ENCODE measurements around the gene NTN4. TPM values are rescaled to one million over a fixed set of nuclear protein-coding genes. Genes with fewer than 3 reads are reported as not detected.
"Not testable (repeated sequence)": the region's sequence is repeated elsewhere in the genome, so short reads cannot be mapped to it uniquely, and the experiment has no call there.

NTN4 gene
- polyA plus RNA-seq, 3 donors, result 10.2 to 12.9 (median 11.1) TPM

- no peak overlapping the region for H3K27ac ChIP-seq (ENCODE audit: low read depth, low read length)
- WGBS, 3 donors, result 86 to 89% (median 86%) methylated on average over 2 of the region's 2 CpGs
Observed at GRCh38 chr12:95687937-95688336, 102.6 kb downstream of the NTN4 start.

GRCh38 chr12:95683418-95683817, 107.1 kb downstream of the NTN4 start:
- 85 to 92% (median 89%) methylated on average over 10 of the region's 10 CpGs for WGBS, 3 donors
- H3K27ac ChIP-seq (ENCODE audit: low read depth, low read length), result no peak overlapping the region

- no peak overlapping the region for H3K27ac ChIP-seq (ENCODE audit: low read depth, low read length)
- WGBS, 3 donors, result 91 to 97% (median 96%) methylated on average over 4 of the region's 4 CpGs
Observed at GRCh38 chr12:95681210-95681765, 109.3 kb downstream of the NTN4 start.

GRCh38 chr12:95678684-95679083, 111.9 kb downstream of the NTN4 start:
- no peak overlapping the region for H3K27ac ChIP-seq (ENCODE audit: low read depth, low read length)
- WGBS, 3 donors, result 87 to 97% (median 97%) methylated on average over 1 of the region's 1 CpG

GRCh38 chr12:95677782-95678181, 112.8 kb downstream of the NTN4 start:
- not testable (repeated sequence) for H3K27ac ChIP-seq (ENCODE audit: low read depth, low read length)
- 86 to 93% (median 86%) methylated on average over 2 to 3 of the region's 3 CpGs for WGBS, 3 donors

GRCh38 chr12:95674631-95675030, 115.9 kb downstream of the NTN4 start:
- no peak overlapping the region for H3K27ac ChIP-seq (ENCODE audit: low read depth, low read length)
- 15 to 51% (median 28%) methylated on average over 1 of the region's 1 CpG for WGBS, 3 donors

GRCh38 chr12:95674163-95674562, 116.4 kb downstream of the NTN4 start:
- H3K27ac ChIP-seq (ENCODE audit: low read depth, low read length), result no peak overlapping the region

- WGBS, 3 donors, result 79 to 87% (median 82%) methylated on average over 2 of the region's 2 CpGs
- no peak overlapping the region for H3K27ac ChIP-seq (ENCODE audit: low read depth, low read length)
Observed at GRCh38 chr12:95673576-95673975, 117.0 kb downstream of the NTN4 start.

- 92 to 97% (median 96%) methylated on average over 21 of the region's 21 CpGs for WGBS, 3 donors
- no peak overlapping the region for H3K27ac ChIP-seq (ENCODE audit: low read depth, low read length)
Observed at GRCh38 chr12:95672166-95672565, 118.4 kb downstream of the NTN4 start.

- H3K27ac ChIP-seq (ENCODE audit: low read depth, low read length), result no peak overlapping the region
- 83 to 95% (median 85%) methylated on average over 6 of the region's 6 CpGs for WGBS, 3 donors
Observed at GRCh38 chr12:95671265-95671664, 119.3 kb downstream of the NTN4 start.

GRCh38 chr12:95663525-95663924, 127.0 kb downstream of the NTN4 start:
- H3K27ac ChIP-seq (ENCODE audit: low read depth, low read length), result no peak overlapping the region
- WGBS, 3 donors, result 37 to 70% (median 62%) methylated on average over 2 of the region's 2 CpGs

- WGBS, 3 donors, result 20 to 98% (median 95%) methylated on average over 1 of the region's 1 CpG
- no peak overlapping the region for H3K27ac ChIP-seq (ENCODE audit: low read depth, low read length)
Observed at GRCh38 chr12:95661360-95661759, 129.2 kb downstream of the NTN4 start.

- WGBS, 3 donors, result 63 to 72% (median 68%) methylated on average over 6 of the region's 6 CpGs
- no peak overlapping the region for H3K27ac ChIP-seq (ENCODE audit: low read depth, low read length)
Observed at GRCh38 chr12:95658386-95658785, 132.2 kb downstream of the NTN4 start.

GRCh38 chr12:95654665-95655064, 135.9 kb downstream of the NTN4 start:
- H3K27ac ChIP-seq (ENCODE audit: low read depth, low read length), result not testable (repeated sequence)
- 82 to 97% (median 91%) methylated on average over 3 of the region's 3 CpGs for WGBS, 3 donors

GRCh38 chr12:95653771-95654546, 136.6 kb downstream of the NTN4 start:
- 50 to 67% (median 60%) methylated on average over 9 of the region's 9 CpGs for WGBS, 3 donors
- H3K27ac ChIP-seq (ENCODE audit: low read depth, low read length), result no peak overlapping the region

- no peak overlapping the region for H3K27ac ChIP-seq (ENCODE audit: low read depth, low read length)
- WGBS, 3 donors, result 88 to 95% (median 91%) methylated on average over 6 of the region's 6 CpGs
Observed at GRCh38 chr12:95651681-95652080, 138.9 kb downstream of the NTN4 start.

GRCh38 chr12:95648990-95649791, 141.4 kb downstream of the NTN4 start:
- no peak overlapping the region for H3K27ac ChIP-seq (ENCODE audit: low read depth, low read length)
- 64 to 81% (median 77%) methylated on average over 9 of the region's 9 CpGs for WGBS, 3 donors

GRCh38 chr12:95646781-95647190, 143.8 kb downstream of the NTN4 start:
- WGBS, 3 donors, result 44 to 74% (median 50%) methylated on average over 5 of the region's 5 CpGs
- H3K27ac ChIP-seq (ENCODE audit: low read depth, low read length), result no peak overlapping the region

GRCh38 chr12:95643256-95643655, 147.3 kb downstream of the NTN4 start:
- 78 to 99% (median 96%) methylated on average over 4 of the region's 4 CpGs for WGBS, 3 donors

More at GRCh38 chr12:95643256-95643655, 147.3 kb downstream of the NTN4 start:
- H3K27ac ChIP-seq (ENCODE audit: low read depth, low read length), result no peak overlapping the region

Data from adipose tissue (tissue), 3 donors.